Astrocyte of the hippocampus (primary cell): ENCODE measurements around the gene CAMKV.

Source experiments
- DNase-seq: peaks from one replicate; pipeline ENCODE4 v3.0.0; 2011; ENCODE audit warnings: low read depth, low spot score

The CAMKV gene

GRCh38 chr3:49898991-49899390 is 29.3 kb upstream of the CAMKV start:
- no peak for DNase-seq

- no peak for DNase-seq
Observed at GRCh38 chr3:49896345-49896744, 26.6 kb upstream of the CAMKV start.

- no peak for DNase-seq
Observed at GRCh38 chr3:49895791-49896190, 26.1 kb upstream of the CAMKV start.

GRCh38 chr3:49889296-49889695 is 19.6 kb upstream of the CAMKV start:
- no peak for DNase-seq

GRCh38 chr3:49886922-49887265 is 17.2 kb upstream of the CAMKV start:
- DNase-seq = no peak

GRCh38 chr3:49883998-49884397 is 14.3 kb upstream of the CAMKV start:
- DNase-seq = peak; percentile 20

- DNase-seq = no peak
Observed at GRCh38 chr3:49882166-49882565, 12.5 kb upstream of the CAMKV start.

GRCh38 chr3:49880581-49881315 is 11.0 kb upstream of the CAMKV start:
- no peak for DNase-seq

- DNase-seq = no peak
Observed at GRCh38 chr3:49879721-49880120, 10.0 kb upstream of the CAMKV start.

GRCh38 chr3:49878686-49879085 is 9.0 kb upstream of the CAMKV start:
- DNase-seq = no peak

GRCh38 chr3:49877716-49878115 is 8.0 kb upstream of the CAMKV start:
- DNase-seq = no peak

- no peak for DNase-seq
Observed at GRCh38 chr3:49876567-49876966, 6.9 kb upstream of the CAMKV start.

GRCh38 chr3:49873623-49874022 is 3.9 kb upstream of the CAMKV start:
- no peak for DNase-seq

- DNase-seq = peak; percentile 41
Observed at GRCh38 chr3:49872801-49873281, 3.1 kb upstream of the CAMKV start.

- no peak for DNase-seq
Observed at GRCh38 chr3:49871531-49872153, 1.9 kb upstream of the CAMKV start.

GRCh38 chr3:49868862-49869466 is 742 bp downstream of the CAMKV start:
- no peak for DNase-seq

GRCh38 chr3:49867871-49868321 is 1.8 kb downstream of the CAMKV start:
- peak; percentile 66 for DNase-seq

GRCh38 chr3:49867400-49867799 is 2.3 kb downstream of the CAMKV start:
- no peak for DNase-seq

- DNase-seq = no peak
Observed at GRCh38 chr3:49865198-49865784, 4.4 kb downstream of the CAMKV start.

GRCh38 chr3:49864505-49864904 is 5.2 kb downstream of the CAMKV start:
- DNase-seq = no peak

GRCh38 chr3:49859576-49860305 is 10.0 kb downstream of the CAMKV start:
- DNase-seq = no peak
